C4-2B (cell line): ENCODE results near the gene PITPNC1.

Source experiments
- ZFX ChIP-seq: fragments of 450-650 bp; IDR thresholded peaks from 2 replicates; pipeline ENCODE4 v1.6.1; 2017
- TF ChIP-seq, protein P1 (sequence below): fragments of 450-650 bp; conservative IDR thresholded peaks from 2 replicates; pipeline ENCODE4 v1.5.1; 2017; ENCODE audit warnings: mild to moderate bottlenecking

DNA sequence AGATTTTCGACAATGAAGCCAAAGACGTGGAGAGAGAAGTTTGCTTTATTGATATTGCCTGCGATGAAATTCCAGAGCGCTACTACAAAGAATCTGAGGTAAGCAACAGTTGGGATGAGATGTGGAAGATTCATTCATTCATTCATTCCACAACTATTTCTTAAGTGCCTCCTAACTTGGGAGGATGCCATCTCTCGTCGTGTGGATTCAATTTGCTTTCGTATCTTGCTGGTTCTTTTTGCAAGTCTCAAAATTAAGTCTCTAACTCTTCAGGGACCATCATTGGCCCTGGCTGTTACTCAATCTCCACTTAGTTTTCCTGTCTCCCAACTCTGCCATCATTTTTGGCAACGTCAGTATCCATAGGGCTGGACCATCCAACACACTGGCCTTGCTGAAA, 255.1 kb downstream of the PITPNC1 start:
- TF ChIP-seq, protein P1, sequence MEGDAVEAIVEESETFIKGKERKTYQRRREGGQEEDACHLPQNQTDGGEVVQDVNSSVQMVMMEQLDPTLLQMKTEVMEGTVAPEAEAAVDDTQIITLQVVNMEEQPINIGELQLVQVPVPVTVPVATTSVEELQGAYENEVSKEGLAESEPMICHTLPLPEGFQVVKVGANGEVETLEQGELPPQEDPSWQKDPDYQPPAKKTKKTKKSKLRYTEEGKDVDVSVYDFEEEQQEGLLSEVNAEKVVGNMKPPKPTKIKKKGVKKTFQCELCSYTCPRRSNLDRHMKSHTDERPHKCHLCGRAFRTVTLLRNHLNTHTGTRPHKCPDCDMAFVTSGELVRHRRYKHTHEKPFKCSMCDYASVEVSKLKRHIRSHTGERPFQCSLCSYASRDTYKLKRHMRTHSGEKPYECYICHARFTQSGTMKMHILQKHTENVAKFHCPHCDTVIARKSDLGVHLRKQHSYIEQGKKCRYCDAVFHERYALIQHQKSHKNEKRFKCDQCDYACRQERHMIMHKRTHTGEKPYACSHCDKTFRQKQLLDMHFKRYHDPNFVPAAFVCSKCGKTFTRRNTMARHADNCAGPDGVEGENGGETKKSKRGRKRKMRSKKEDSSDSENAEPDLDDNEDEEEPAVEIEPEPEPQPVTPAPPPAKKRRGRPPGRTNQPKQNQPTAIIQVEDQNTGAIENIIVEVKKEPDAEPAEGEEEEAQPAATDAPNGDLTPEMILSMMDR: no peak
- TF ChIP-seq ZFX: no peak
